Fibroblast of mammary gland (primary cell): ENCODE data around the gene C14orf119.

ENCODE experiments used
- DNase-seq: peaks from one replicate; pipeline ENCODE4 v3.0.0-alpha.2; 2010; ENCODE audit warnings: low read depth
- H3K4me3 ChIP-seq: 2 replicates; pipeline ENCODE4 v1.5.1; 2011; ENCODE audit warnings: low read depth, mild to moderate bottlenecking, low read length, moderate library complexity; ENCODE audit not compliant: control insufficient read depth
- TF ChIP-seq, protein P1 (sequence below): conservative IDR thresholded peaks from 2 replicates; pipeline ENCODE4 v1.5.1; 2011; ENCODE audit warnings: low read depth, low read length, inconsistent platforms; ENCODE audit not compliant: control insufficient read depth, insufficient read depth

The C14orf119 gene

GRCh38 chr14:23069413-23069806 lies 25.9 kb upstream of the C14orf119 start:
- H3K4me3 ChIP-seq = no peak overlapping the region

GRCh38 chr14:23070262-23071129 lies 24.8 kb upstream of the C14orf119 start:
- TF ChIP-seq, protein P1, sequence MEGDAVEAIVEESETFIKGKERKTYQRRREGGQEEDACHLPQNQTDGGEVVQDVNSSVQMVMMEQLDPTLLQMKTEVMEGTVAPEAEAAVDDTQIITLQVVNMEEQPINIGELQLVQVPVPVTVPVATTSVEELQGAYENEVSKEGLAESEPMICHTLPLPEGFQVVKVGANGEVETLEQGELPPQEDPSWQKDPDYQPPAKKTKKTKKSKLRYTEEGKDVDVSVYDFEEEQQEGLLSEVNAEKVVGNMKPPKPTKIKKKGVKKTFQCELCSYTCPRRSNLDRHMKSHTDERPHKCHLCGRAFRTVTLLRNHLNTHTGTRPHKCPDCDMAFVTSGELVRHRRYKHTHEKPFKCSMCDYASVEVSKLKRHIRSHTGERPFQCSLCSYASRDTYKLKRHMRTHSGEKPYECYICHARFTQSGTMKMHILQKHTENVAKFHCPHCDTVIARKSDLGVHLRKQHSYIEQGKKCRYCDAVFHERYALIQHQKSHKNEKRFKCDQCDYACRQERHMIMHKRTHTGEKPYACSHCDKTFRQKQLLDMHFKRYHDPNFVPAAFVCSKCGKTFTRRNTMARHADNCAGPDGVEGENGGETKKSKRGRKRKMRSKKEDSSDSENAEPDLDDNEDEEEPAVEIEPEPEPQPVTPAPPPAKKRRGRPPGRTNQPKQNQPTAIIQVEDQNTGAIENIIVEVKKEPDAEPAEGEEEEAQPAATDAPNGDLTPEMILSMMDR = no peak
- H3K4me3 ChIP-seq = peak overlapping the region; percentile 80
- DNase-seq = no peak

More at GRCh38 chr14:23069413-23069806, 25.9 kb upstream of the C14orf119 start:
- no peak for DNase-seq
- TF ChIP-seq, protein P1 = no peak

- TF ChIP-seq, protein P1 = no peak
- H3K4me3 ChIP-seq = peak overlapping the region; percentile 80
- peak; percentile 92 for DNase-seq
Observed at GRCh38 chr14:23071244-23071920, 23.9 kb upstream of the C14orf119 start.

- TF ChIP-seq, protein P1 = no peak
- no peak for DNase-seq
- H3K4me3 ChIP-seq = peak overlapping the region; percentile 80
Observed at GRCh38 chr14:23071921-23072539, 23.3 kb upstream of the C14orf119 start.

DNA sequence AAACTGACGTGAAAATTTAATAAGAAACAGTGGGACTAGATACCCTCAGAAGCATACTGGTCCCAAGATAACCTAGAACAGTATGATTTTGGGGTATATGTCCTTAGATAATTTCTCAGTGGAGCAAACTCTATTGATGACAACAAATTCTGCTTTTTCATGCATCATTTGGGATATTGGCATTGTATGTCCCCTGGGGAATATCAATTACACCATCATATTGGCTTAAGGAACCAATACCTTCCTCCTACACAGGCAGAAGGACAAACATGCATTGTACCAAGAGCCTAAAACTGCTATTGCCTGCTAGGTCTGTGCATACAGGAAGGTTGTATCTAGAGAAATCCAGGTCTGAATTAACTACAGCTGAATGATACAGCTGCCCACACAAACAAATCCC lies 20.4 kb upstream of the C14orf119 start:
- H3K4me3 ChIP-seq = no peak overlapping the region
- DNase-seq = no peak
- TF ChIP-seq, protein P1 = no peak

DNA sequence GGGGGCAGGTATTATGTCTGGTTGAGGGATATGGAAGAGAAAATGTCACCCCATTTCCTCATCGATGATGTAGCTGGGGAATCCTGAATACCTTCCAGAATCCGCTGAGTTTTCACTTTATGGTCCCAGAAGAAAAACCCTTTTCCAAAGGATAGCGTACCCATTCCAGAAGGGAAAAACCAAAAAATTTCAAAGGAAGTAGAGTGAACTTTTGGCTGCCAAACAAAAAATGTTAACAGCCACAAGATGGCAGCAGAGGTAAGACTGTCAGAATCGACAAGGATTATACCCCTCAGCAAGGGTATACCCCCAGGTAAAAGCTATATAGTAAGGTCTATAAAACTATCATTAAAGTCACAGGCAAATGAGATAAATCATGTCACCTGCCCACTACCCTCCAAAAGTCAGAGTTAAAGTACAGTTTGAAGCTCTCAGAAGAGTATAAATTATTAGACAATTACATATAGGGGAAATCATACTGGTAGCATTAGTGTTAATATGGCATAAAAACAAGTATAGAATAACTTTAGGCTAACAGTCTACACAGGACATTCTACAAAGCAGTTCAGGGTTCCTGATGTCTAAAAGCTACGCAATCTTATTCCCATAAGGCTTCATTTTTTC lies 18.4 kb upstream of the C14orf119 start:
- no peak overlapping the region for H3K4me3 ChIP-seq
- TF ChIP-seq, protein P1 = peak; percentile 74
- peak; percentile 58 for DNase-seq
